ENCODE results near the gene NUP54.

Gene NUP54

GRCh38 chr4:76144546-76144945, 3.7 kb downstream of the NUP54 start:
- no peak for DNase-seq (ENCODE audit: low read depth, low spot score)

GRCh38 chr4:76141241-76141640, 7.0 kb downstream of the NUP54 start:
- DNase-seq (ENCODE audit: low read depth, low spot score), result no peak

- DNase-seq (ENCODE audit: low read depth, low spot score), result no peak
Measured at GRCh38 chr4:76127754-76128153, 20.4 kb downstream of the NUP54 start.

GRCh38 chr4:76125816-76126215, 22.4 kb downstream of the NUP54 start:
- no peak for DNase-seq (ENCODE audit: low read depth, low spot score)

- DNase-seq (ENCODE audit: low read depth, low spot score), result no peak
Measured at GRCh38 chr4:76120199-76120598, 28.0 kb downstream of the NUP54 start.

- DNase-seq (ENCODE audit: low read depth, low spot score), result no peak
Measured at GRCh38 chr4:76117536-76117935, 30.7 kb downstream of the NUP54 start.

GRCh38 chr4:76116821-76117220, 31.4 kb downstream of the NUP54 start:
- DNase-seq (ENCODE audit: low read depth, low spot score), result no peak

- DNase-seq (ENCODE audit: low read depth, low spot score), result no peak
Measured at GRCh38 chr4:76108467-76109181, 39.6 kb downstream of the NUP54 start.

GRCh38 chr4:76106442-76106841, 41.8 kb downstream of the NUP54 start:
- DNase-seq (ENCODE audit: low read depth, low spot score), result no peak

- DNase-seq (ENCODE audit: low read depth, low spot score), result no peak
Measured at GRCh38 chr4:76105652-76106051, 42.5 kb downstream of the NUP54 start.

- DNase-seq (ENCODE audit: low read depth, low spot score), result no peak
Measured at GRCh38 chr4:76096076-76096475, 52.1 kb downstream of the NUP54 start.

- no peak for DNase-seq (ENCODE audit: low read depth, low spot score)
Measured at GRCh38 chr4:76095568-76095967, 52.6 kb downstream of the NUP54 start.

GRCh38 chr4:76091052-76091451, 57.1 kb downstream of the NUP54 start:
- no peak for DNase-seq (ENCODE audit: low read depth, low spot score)

- DNase-seq (ENCODE audit: low read depth, low spot score), result no peak
Measured at GRCh38 chr4:76090241-76090691, 57.9 kb downstream of the NUP54 start.

GRCh38 chr4:76088719-76089118, 59.5 kb downstream of the NUP54 start:
- no peak for DNase-seq (ENCODE audit: low read depth, low spot score)

- DNase-seq (ENCODE audit: low read depth, low spot score), result no peak
Measured at GRCh38 chr4:76087007-76087769, 61.0 kb downstream of the NUP54 start.

GRCh38 chr4:76084542-76084941, 63.7 kb downstream of the NUP54 start:
- no peak for DNase-seq (ENCODE audit: low read depth, low spot score)

GRCh38 chr4:76083386-76083988, 64.7 kb downstream of the NUP54 start:
- DNase-seq (ENCODE audit: low read depth, low spot score), result no peak

GRCh38 chr4:76078033-76078613, 70.1 kb downstream of the NUP54 start:
- DNase-seq (ENCODE audit: low read depth, low spot score), result no peak

- no peak for DNase-seq (ENCODE audit: low read depth, low spot score)
Measured at GRCh38 chr4:76074993-76075600, 73.1 kb downstream of the NUP54 start.

- no peak for DNase-seq (ENCODE audit: low read depth, low spot score)
Measured at GRCh38 chr4:76074468-76074867, 73.7 kb downstream of the NUP54 start, which contains the start of gene ART3. Gene ART3, plus strand, starts transcription at chr4:76074709. Its CDS starts 1,181 bp downstream, at chr4:76075890.

- DNase-seq (ENCODE audit: low read depth, low spot score), result no peak
Measured at GRCh38 chr4:76072760-76073159, 75.4 kb downstream of the NUP54 start.
